Esophagus muscularis mucosa (tissue), 4 donors: ENCODE results near the gene BBS5.

Source experiments
- EP300 ChIP-seq: sonication (generic); formaldehyde crosslinking; IDR thresholded peaks from one replicate; pipeline ENCODE4 v1.6.1; 2017; ENCODE audit warnings: antibody characterized with exemption
- POLR2AphosphoS5 ChIP-seq, 2 donors: sonication (generic); formaldehyde crosslinking; IDR thresholded peaks; one replicate each; pipeline ENCODE4 v1.6.1; 2017; ENCODE audit warnings: antibody characterized with exemption in 2 of 2
- TF ChIP-seq, protein P1 (sequence below), 3 experiments: fragments of 200-600 bp in 2 of 3; fragments of 450-650 bp in 1 of 3; sonication (generic) in 2 of 3; IDR thresholded peaks; one replicate each; pipeline ENCODE4 v1.5.1; 2017 to 2019; ENCODE audit warnings: antibody characterized with exemption in 3 of 3, mild to moderate bottlenecking in 2 of 3, moderate library complexity in 1 of 3

DNA sequence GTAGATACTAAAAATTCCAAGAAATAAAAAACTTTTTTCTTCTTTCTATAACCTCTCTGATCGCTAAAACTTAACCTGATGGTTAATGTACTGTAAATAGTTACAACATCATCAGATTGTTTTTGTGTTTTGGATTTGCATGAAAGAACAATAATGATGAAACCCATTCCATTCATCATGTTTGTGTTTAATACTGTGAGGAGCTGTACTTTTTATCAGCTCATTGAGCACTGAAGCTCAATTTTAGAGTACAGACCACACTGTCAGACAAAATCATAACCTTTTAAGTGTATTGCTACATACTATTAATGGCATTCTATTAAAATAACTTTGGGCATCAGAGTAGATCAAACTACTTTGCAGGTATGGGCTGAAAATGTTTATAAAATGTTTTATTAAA lies 14.8 kb upstream of the BBS5 start:
- TF ChIP-seq POLR2AphosphoS5 (IDR thresholded peaks at IDR 0.05) (no peak), EP300 (no peak)
- TF ChIP-seq, protein P1, sequence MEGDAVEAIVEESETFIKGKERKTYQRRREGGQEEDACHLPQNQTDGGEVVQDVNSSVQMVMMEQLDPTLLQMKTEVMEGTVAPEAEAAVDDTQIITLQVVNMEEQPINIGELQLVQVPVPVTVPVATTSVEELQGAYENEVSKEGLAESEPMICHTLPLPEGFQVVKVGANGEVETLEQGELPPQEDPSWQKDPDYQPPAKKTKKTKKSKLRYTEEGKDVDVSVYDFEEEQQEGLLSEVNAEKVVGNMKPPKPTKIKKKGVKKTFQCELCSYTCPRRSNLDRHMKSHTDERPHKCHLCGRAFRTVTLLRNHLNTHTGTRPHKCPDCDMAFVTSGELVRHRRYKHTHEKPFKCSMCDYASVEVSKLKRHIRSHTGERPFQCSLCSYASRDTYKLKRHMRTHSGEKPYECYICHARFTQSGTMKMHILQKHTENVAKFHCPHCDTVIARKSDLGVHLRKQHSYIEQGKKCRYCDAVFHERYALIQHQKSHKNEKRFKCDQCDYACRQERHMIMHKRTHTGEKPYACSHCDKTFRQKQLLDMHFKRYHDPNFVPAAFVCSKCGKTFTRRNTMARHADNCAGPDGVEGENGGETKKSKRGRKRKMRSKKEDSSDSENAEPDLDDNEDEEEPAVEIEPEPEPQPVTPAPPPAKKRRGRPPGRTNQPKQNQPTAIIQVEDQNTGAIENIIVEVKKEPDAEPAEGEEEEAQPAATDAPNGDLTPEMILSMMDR (IDR thresholded peaks at IDR 0.05), result no peak
